HG02588 (cell line): ENCODE results near the gene MGP.

Source experiments
- ATAC-seq: cut with Tn5 transposase; IDR thresholded peaks from one replicate; pipeline ENCODE4 v1.9.1; 2021; ENCODE audit warnings: mild to moderate bottlenecking, moderate library complexity; ENCODE audit not compliant: unreplicated experiment

MGP gene

GRCh38 chr12:14885718-14886221, at the start of gene MGP:
TSS of gene MGP (minus strand) at chr12:14885854. CDS start at chr12:14885791, 63 bp downstream.
- ATAC-seq = no peak

- ATAC-seq = no peak
Observed at GRCh38 chr12:14935031-14935430, 49.4 kb upstream of the MGP start.

- no peak for ATAC-seq
Observed at GRCh38 chr12:14934511-14934910, 48.9 kb upstream of the MGP start.

GRCh38 chr12:14931791-14932560, 46.3 kb upstream of the MGP start:
- no peak for ATAC-seq

GRCh38 chr12:14931359-14931758, 45.7 kb upstream of the MGP start:
- no peak for ATAC-seq

GRCh38 chr12:14930299-14930698, 44.6 kb upstream of the MGP start:
- ATAC-seq = no peak

- no peak for ATAC-seq
Observed at GRCh38 chr12:14928931-14929330, 43.3 kb upstream of the MGP start.

GRCh38 chr12:14927267-14927666, 41.6 kb upstream of the MGP start:
- no peak for ATAC-seq

- ATAC-seq = no peak
Observed at GRCh38 chr12:14924541-14924940, 38.9 kb upstream of the MGP start.

- ATAC-seq = no peak
Observed at GRCh38 chr12:14923944-14924343, 38.3 kb upstream of the MGP start.

- ATAC-seq = peak; percentile 54
Observed at GRCh38 chr12:14921218-14921617, 35.6 kb upstream of the MGP start.

- peak; percentile 67 for ATAC-seq
Observed at GRCh38 chr12:14920475-14921126, 34.9 kb upstream of the MGP start.

- ATAC-seq = no peak
Observed at GRCh38 chr12:14919455-14919854, 33.8 kb upstream of the MGP start.

- no peak for ATAC-seq
Observed at GRCh38 chr12:14915736-14916135, 30.1 kb upstream of the MGP start.

- ATAC-seq = no peak
Observed at GRCh38 chr12:14913381-14913781, 27.7 kb upstream of the MGP start.

- no peak for ATAC-seq
Observed at GRCh38 chr12:14911131-14911530, 25.5 kb upstream of the MGP start.

GRCh38 chr12:14910090-14910915, 24.6 kb upstream of the MGP start:
- ATAC-seq = no peak

GRCh38 chr12:14907953-14908352, 22.3 kb upstream of the MGP start:
- ATAC-seq = no peak

GRCh38 chr12:14906114-14906513, 20.5 kb upstream of the MGP start:
- no peak for ATAC-seq

GRCh38 chr12:14905269-14906004, 19.8 kb upstream of the MGP start:
- ATAC-seq = no peak

GRCh38 chr12:14904854-14905253, 19.2 kb upstream of the MGP start:
- ATAC-seq = no peak
